Measurements from ENCODE around the gene FHOD1.

- TF ChIP-seq CTCF (conservative IDR thresholded peaks at IDR 0.05; ENCODE audit: low read depth, low read length) = no peak
- no peak for TF ChIP-seq EZH2 (IDR thresholded peaks at IDR 0.05; ENCODE audit: low read length, unreplicated experiment)
Measured at GRCh38 chr16:67182288-67182687, 65.0 kb downstream of the FHOD1 start.
